IMR-90 (cell line): Measurements from ENCODE around the gene CC2D2B. TPM values are rescaled to one million over a fixed set of nuclear protein-coding genes. Genes with fewer than 3 reads are reported as not detected.

Experiments
- ATAC-seq: fragments of 200-7000 bp; cut with Tn5 transposase; 2 replicates; pipeline ENCODE4 v1.9.1; 2020; ENCODE audit warnings: low read depth, mild to moderate bottlenecking, moderate library complexity
- BruUV-seq: library from RNA; stranded (reverse); fragments of 400-500 nt; replicated peaks from 2 replicates; lab custom pipeline; 2021; lab: Mats Ljungman, UMichigan
- CTCF ChIA-PET: fragments of 300-600 bp; formaldehyde crosslinking; extraction: SDS; loops from one replicate; lab custom pipeline; 2021; ENCODE audit warnings: antibody characterized with exemption; lab: Yijun Ruan, JAX
- POLR2A ChIA-PET: fragments of 300-600 bp; sonication (Branson Sonifier 250); formaldehyde crosslinking; loops from one replicate; lab custom pipeline; 2022; ENCODE audit warnings: antibody characterized with exemption; ENCODE audit not compliant: unreplicated experiment; lab: Charles Lee
- DNase-seq: peaks from one replicate; pipeline ENCODE4 v3.0.0; 2013
- H2AFZ ChIP-seq: replicated peaks from 2 replicates; pipeline ENCODE3; 2013; ENCODE audit warnings: low read length, mild to moderate bottlenecking; ENCODE audit not compliant: poor library complexity
- H2AK5ac ChIP-seq: 2 replicates; pipeline ENCODE4 v1.6.1; 2013; ENCODE audit warnings: low read depth, low read length, inconsistent platforms
- H2AK9ac ChIP-seq: replicated peaks from 2 replicates; pipeline ENCODE3; 2013; ENCODE audit warnings: mild to moderate bottlenecking, low read depth, low read length, moderate library complexity; ENCODE audit not compliant: poor library complexity
- H2BK120ac ChIP-seq: 2 replicates; pipeline ENCODE4 v1.6.1; 2013; ENCODE audit warnings: low read depth, low read length, inconsistent platforms
- H2BK15ac ChIP-seq: 3 replicates; pipeline ENCODE4 v1.6.1; 2013; ENCODE audit warnings: low read depth, low read length, inconsistent platforms
- H2BK20ac ChIP-seq: 2 replicates; pipeline ENCODE4 v1.6.1; 2013; ENCODE audit warnings: low read depth, mild to moderate bottlenecking, inconsistent platforms, low read length, moderate library complexity
- H2BK5ac ChIP-seq: 2 replicates; pipeline ENCODE4 v1.6.1; 2013; ENCODE audit warnings: mild to moderate bottlenecking, low read depth, low read length, inconsistent platforms; ENCODE audit not compliant: poor library complexity, severe bottlenecking
- H3K14ac ChIP-seq: replicated peaks from 2 replicates; pipeline ENCODE4 v1.6.1; 2013; ENCODE audit warnings: low read depth, low read length, inconsistent platforms
- H3K18ac ChIP-seq: 2 replicates; pipeline ENCODE4 v1.6.1; 2013; ENCODE audit warnings: low read depth, low read length, control low read depth
- H3K23ac ChIP-seq: 2 replicates; pipeline ENCODE4 v1.6.1; 2013; ENCODE audit warnings: low read depth, low read length, inconsistent platforms
- H3K27ac ChIP-seq: 2 replicates; pipeline ENCODE4 v1.5.1; 2013; ENCODE audit warnings: mild to moderate bottlenecking, control low read depth, low read length; ENCODE audit not compliant: insufficient read depth
- H3K27me3 ChIP-seq: 2 replicates; pipeline ENCODE4 v1.6.1; 2013; ENCODE audit warnings: low read length; ENCODE audit not compliant: control insufficient read depth, insufficient read depth
- H3K36me3 ChIP-seq: 2 replicates; pipeline ENCODE4 v1.6.1; 2013; ENCODE audit warnings: low read length, mixed read lengths; ENCODE audit not compliant: control insufficient read depth, insufficient read depth
- H3K4ac ChIP-seq: 2 replicates; pipeline ENCODE4 v1.6.1; 2013; ENCODE audit warnings: low read depth, low read length, inconsistent platforms
- H3K4me1 ChIP-seq: 2 replicates; pipeline ENCODE4 v1.6.1; 2013; ENCODE audit warnings: low read length, mixed read lengths; ENCODE audit not compliant: control insufficient read depth, insufficient read depth
- H3K4me2 ChIP-seq: 2 replicates; pipeline ENCODE4 v1.6.1; 2013; ENCODE audit warnings: low read depth, mild to moderate bottlenecking, control low read depth, low read length, moderate library complexity
- H3K4me3 ChIP-seq: 2 replicates; pipeline ENCODE4 v1.5.1; 2013; ENCODE audit warnings: low read depth, mild to moderate bottlenecking, control low read depth, low read length, moderate library complexity; ENCODE audit not compliant: insufficient read depth
- H3K56ac ChIP-seq: 2 replicates; pipeline ENCODE4 v1.6.1; 2013; ENCODE audit warnings: low read length, inconsistent platforms; ENCODE audit not compliant: insufficient read depth; ENCODE audit errors: extremely low read depth
- H3K79me1 ChIP-seq, 2 experiments: 2 replicates each; pipeline ENCODE4 v1.6.1; 2013; ENCODE audit warnings: low read length in 2 of 2, inconsistent platforms in 1 of 2, low read depth in 1 of 2
- H3K9ac ChIP-seq: 2 replicates; pipeline ENCODE4 v1.6.1; 2013; ENCODE audit warnings: low read depth, low read length, control low read depth
- H3K9me1 ChIP-seq: 2 replicates; pipeline ENCODE4 v1.6.1; 2013; ENCODE audit warnings: low read length, inconsistent platforms; ENCODE audit not compliant: insufficient read depth
- H3K9me3 ChIP-seq: 2 replicates; pipeline ENCODE4 v1.6.1; 2013; ENCODE audit warnings: low read length; ENCODE audit not compliant: control insufficient read depth, insufficient read depth
- H4K20me1 ChIP-seq: 2 replicates; pipeline ENCODE4 v1.6.1; 2013; ENCODE audit warnings: low read length, inconsistent platforms; ENCODE audit not compliant: insufficient read depth
- H4K5ac ChIP-seq: 2 replicates; pipeline ENCODE4 v1.6.1; 2013; ENCODE audit warnings: mild to moderate bottlenecking, low read depth, low read length, control low read depth
- H4K8ac ChIP-seq, 2 experiments: 2 replicates each; pipeline ENCODE4 v1.6.1; 2013; ENCODE audit warnings: low read depth in 2 of 2, low read length in 2 of 2, control low read depth in 1 of 2, inconsistent platforms in 1 of 2
- H4K91ac ChIP-seq: 2 replicates; pipeline ENCODE4 v1.6.1; 2013; ENCODE audit warnings: low read depth, low read length, inconsistent platforms; ENCODE audit not compliant: insufficient read depth
- CHD1 ChIP-seq: IDR thresholded peaks from 2 replicates; pipeline ENCODE4 v1.6.1; 2012; ENCODE audit warnings: low read depth, low read length, improper control_type of control experiment
- ELK1 ChIP-seq: fragments of 150-350 bp; IDR thresholded peaks from 2 replicates; pipeline ENCODE4 v1.6.1; 2016; ENCODE audit warnings: low read depth, mild to moderate bottlenecking, low read length, moderate library complexity, borderline replicate concordance
- FOS ChIP-seq: fragments of 150-350 bp; IDR thresholded peaks from 2 replicates; pipeline ENCODE4 v1.6.1; 2016; ENCODE audit warnings: low read depth, low read length
- MAFK ChIP-seq: IDR thresholded peaks from 2 replicates; pipeline ENCODE4 v1.6.1; 2012; ENCODE audit warnings: low read depth, low read length, improper control_type of control experiment
- MAZ ChIP-seq: IDR thresholded peaks from 2 replicates; pipeline ENCODE4 v1.6.1; 2012; ENCODE audit warnings: low read depth, mild to moderate bottlenecking, low read length, improper control_type of control experiment, moderate library complexity, borderline replicate concordance
- POLR2A ChIP-seq: IDR thresholded peaks from 2 replicates; pipeline ENCODE4 v1.6.1; 2012; ENCODE audit warnings: mild to moderate bottlenecking, low read depth, low read length
- RAD21 ChIP-seq: IDR thresholded peaks from 2 replicates; pipeline ENCODE4 v1.6.1; 2012; ENCODE audit warnings: low read length, improper control_type of control experiment
- RCOR1 ChIP-seq: IDR thresholded peaks from 2 replicates; pipeline ENCODE4 v1.6.1; 2012; ENCODE audit warnings: mild to moderate bottlenecking, low read length, improper control_type of control experiment; ENCODE audit not compliant: insufficient replicate concordance
- RFX5 ChIP-seq: IDR thresholded peaks from 2 replicates; pipeline ENCODE4 v1.8.0; 2012; ENCODE audit warnings: low read depth, mild to moderate bottlenecking, low read length, moderate library complexity
- SMC3 ChIP-seq: fragments of 150-350 bp; IDR thresholded peaks from 2 replicates; pipeline ENCODE4 v1.6.1; 2016; ENCODE audit warnings: low read depth, mild to moderate bottlenecking, antibody characterized with exemption, low read length, moderate library complexity
- USF2 ChIP-seq: fragments of 150-350 bp; IDR thresholded peaks from 2 replicates; pipeline ENCODE4 v1.6.1; 2017; ENCODE audit warnings: mild to moderate bottlenecking, antibody characterized with exemption, low read length, low read depth
- WGBS, 2 experiments: methylation state at CpG; one replicate each; pipeline versions ENCODE4 v1.1.5 to v1.1.7; 2013; ENCODE audit warnings: missing lambda C conversion rate in 2 of 2; ENCODE audit not compliant: insufficient read length in 1 of 2; ENCODE audit errors: extremely low coverage in 2 of 2; 5-methylcytosine and 5-hydroxymethylcytosine counted together
- dilution Hi-C: fragments of 300-500 bp; cut with HindIII; formaldehyde crosslinking; loops from one replicate; pipeline ENCODE4 v1.14.3; 2018; ENCODE audit warnings: low sequenced_read_pairs; ENCODE audit not compliant: unreplicated experiment
- in situ Hi-C: fragments of 300-500 bp; cut with MboI; formaldehyde crosslinking; loops from 3 replicates; pipeline ENCODE4 v1.14.3; 2019; ENCODE audit warnings: low sequenced_read_pairs, inconsistent platforms, mixed read lengths
- intact Hi-C: fragments of 100-400 bp; cut with micrococcal nuclease; formaldehyde crosslinking; loops from 2 replicates; pipeline ENCODE4 v1.10.0; 2022
- polyA plus RNA-seq, 3 experiments: library from polyadenylated mRNA; depleted of rRNA; stranded (reverse); fragments of >200 nt; gene quantifications; 2 replicates each; pipeline ENCODE4 v1.2.3, GENCODE V29; 2012; ENCODE audit warnings: low replicate concordance in 1 of 3
- total RNA-seq: library from RNA; depleted of rRNA; stranded (reverse); fragments of >200 nt; gene quantifications from 2 replicates; pipeline ENCODE4 v1.2.3, GENCODE V29; 2012
- TF ChIP-seq, protein P1 (sequence below): conservative IDR thresholded peaks from 2 replicates; pipeline ENCODE4 v1.5.1; 2012; ENCODE audit warnings: mild to moderate bottlenecking, low read depth, low read length, improper control_type of control experiment

The CC2D2B gene
- total and polyA plus RNA-seq, 2 of the 4 experiments (the other 2 are of a cell fraction) = not detected

- ChIA-PET POLR2A (no interaction called here), CTCF (no interaction called here)
- H4K20me1 ChIP-seq = no peaks in the 10 kb centered on the region
- dilution Hi-C loops (no loop called here), intact Hi-C loops (no loop called here), in situ Hi-C loops (no loop called here)
- H3K56ac ChIP-seq = no peak overlapping the region
- H3K9me3 ChIP-seq = no peaks in the 10 kb centered on the region
- H2BK15ac ChIP-seq = no peak overlapping the region
- H2AK9ac ChIP-seq = no peak overlapping the region
- no peak overlapping the region for H4K5ac ChIP-seq
- WGBS, 2 experiments = no CpG with 5 or more reads among the region's 2 CpGs
- H3K9ac ChIP-seq = no peak overlapping the region
- H3K4ac ChIP-seq = no peak overlapping the region
- H3K9me1 ChIP-seq = no peaks in the 10 kb centered on the region
- H3K36me3 ChIP-seq = no peaks in the 10 kb centered on the region
- no peak overlapping the region for H4K8ac ChIP-seq
- H3K4me3 ChIP-seq = no peak overlapping the region
- H3K27ac ChIP-seq = no peak overlapping the region
- H3K79me1 ChIP-seq = no peaks in the 10 kb centered on the region
- no peak overlapping the region for H3K18ac ChIP-seq
- H2BK5ac ChIP-seq = no peak overlapping the region
- no peak overlapping the region for H3K14ac ChIP-seq
- H3K4me2 ChIP-seq = no peak overlapping the region
- ATAC-seq = no peak
- no peaks in the 10 kb centered on the region for H3K27me3 ChIP-seq
- no peak overlapping the region for H2BK20ac ChIP-seq
- H3K23ac ChIP-seq = no peak overlapping the region
- BruUV-seq = no TSS peak
- H3K4me1 ChIP-seq = no peaks in the 10 kb centered on the region
- no peak for DNase-seq
- TF ChIP-seq USF2 (no peak), CHD1 (no peak), SMC3 (no peak), MAFK (no peak), FOS (no peak), POLR2A (no peak), MAZ (no peak), RAD21 (no peak), RFX5 (no peak), RCOR1 (no peak), ELK1 (no peak)
- TF ChIP-seq, protein P1, sequence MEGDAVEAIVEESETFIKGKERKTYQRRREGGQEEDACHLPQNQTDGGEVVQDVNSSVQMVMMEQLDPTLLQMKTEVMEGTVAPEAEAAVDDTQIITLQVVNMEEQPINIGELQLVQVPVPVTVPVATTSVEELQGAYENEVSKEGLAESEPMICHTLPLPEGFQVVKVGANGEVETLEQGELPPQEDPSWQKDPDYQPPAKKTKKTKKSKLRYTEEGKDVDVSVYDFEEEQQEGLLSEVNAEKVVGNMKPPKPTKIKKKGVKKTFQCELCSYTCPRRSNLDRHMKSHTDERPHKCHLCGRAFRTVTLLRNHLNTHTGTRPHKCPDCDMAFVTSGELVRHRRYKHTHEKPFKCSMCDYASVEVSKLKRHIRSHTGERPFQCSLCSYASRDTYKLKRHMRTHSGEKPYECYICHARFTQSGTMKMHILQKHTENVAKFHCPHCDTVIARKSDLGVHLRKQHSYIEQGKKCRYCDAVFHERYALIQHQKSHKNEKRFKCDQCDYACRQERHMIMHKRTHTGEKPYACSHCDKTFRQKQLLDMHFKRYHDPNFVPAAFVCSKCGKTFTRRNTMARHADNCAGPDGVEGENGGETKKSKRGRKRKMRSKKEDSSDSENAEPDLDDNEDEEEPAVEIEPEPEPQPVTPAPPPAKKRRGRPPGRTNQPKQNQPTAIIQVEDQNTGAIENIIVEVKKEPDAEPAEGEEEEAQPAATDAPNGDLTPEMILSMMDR = no peak
- no peak overlapping the region for H2AK5ac ChIP-seq
- H2AFZ ChIP-seq = no peak overlapping the region
- no peak overlapping the region for H2BK120ac ChIP-seq
- no peak overlapping the region for H4K91ac ChIP-seq
These were observed 174.4 kb downstream of the CC2D2B start for GRCh38 chr10:96082153-96082552.
